SJSA1 (cell line): ENCODE results near the gene MICU2. TPM values are rescaled to one million over a fixed set of nuclear protein-coding genes. Genes with fewer than 3 reads are reported as not detected.
"Not testable (repeated sequence)": the region's sequence is repeated elsewhere in the genome, so short reads cannot be mapped to it uniquely, and the experiment has no call there.

Experiments used
- DNase-seq, 2 experiments: peaks; one replicate each; pipeline ENCODE4 v3.0.0-alpha.2; 2015 to 2020; ENCODE audit warnings: low spot score in 2 of 2, low read depth in 1 of 2
- H3K27ac ChIP-seq: fragments of 250-450 bp; sonication (Bioruptor Pico); 2 replicates; pipeline ENCODE4 v1.5.1; 2020; ENCODE audit warnings: mild to moderate bottlenecking, moderate library complexity
- H3K27me3 ChIP-seq: fragments of 250-450 bp; sonication (Bioruptor Pico); replicated peaks from 2 replicates; pipeline ENCODE4 v1.5.1; 2020; ENCODE audit warnings: mild to moderate bottlenecking, moderate library complexity
- H3K36me3 ChIP-seq: fragments of 250-450 bp; sonication (Bioruptor Pico); 2 replicates; pipeline ENCODE4 v1.5.1; 2020; ENCODE audit warnings: mild to moderate bottlenecking
- H3K4me1 ChIP-seq: fragments of 250-450 bp; sonication (Bioruptor Pico); replicated peaks from 2 replicates; pipeline ENCODE4 v1.6.1; 2021; ENCODE audit warnings: mild to moderate bottlenecking
- H3K4me3 ChIP-seq: fragments of 250-450 bp; sonication (Bioruptor Pico); 2 replicates; pipeline ENCODE4 v1.5.1; 2020; ENCODE audit warnings: mild to moderate bottlenecking
- H3K9me3 ChIP-seq: fragments of 250-450 bp; sonication (Bioruptor Pico); replicated peaks from 2 replicates; pipeline ENCODE4 v1.5.1; 2020; ENCODE audit warnings: mild to moderate bottlenecking
- total RNA-seq: library from RNA; depleted of rRNA; stranded (reverse); fragments of >200 nt; shearing (Covaris generic); gene quantifications from 2 replicates; pipeline ENCODE4 v1.2.3, GENCODE V29; 2014

The MICU2 gene
- total RNA-seq, 1 experiment from 2014 or later = 69.7 TPM

DNA sequence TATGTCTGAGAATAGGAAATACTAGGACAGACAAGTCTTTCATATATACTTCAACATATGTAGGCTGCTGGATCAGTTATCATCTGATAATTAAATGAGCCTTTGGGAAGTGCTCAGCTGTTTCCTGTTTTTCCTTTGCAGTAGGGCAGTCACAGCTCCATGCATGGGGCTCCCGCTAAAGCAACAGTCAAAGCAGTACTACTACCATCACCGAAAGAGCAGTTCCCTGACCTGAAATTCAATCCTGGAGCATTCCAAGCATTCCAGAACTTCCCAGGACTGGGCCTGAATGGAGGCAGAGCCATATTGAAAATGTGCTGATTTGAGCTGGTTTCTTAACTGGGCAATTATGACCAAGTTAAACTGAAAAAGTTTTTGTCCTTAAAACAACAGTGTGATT, 20.5 kb downstream of the MICU2 start:
- DNase-seq = peak in 1 of 2 experiments; percentile 35
- Histone ChIP-seq H3K27ac (peak overlapping the region; percentile 11; the same call in 1 of the 2 replicates), H3K4me3 (no peak overlapping the region), H3K9me3 (no peaks in the 10 kb centered on the region), H3K36me3 (no peaks in the 10 kb centered on the region), H3K27me3 (no peaks in the 10 kb centered on the region), H3K4me1 (peaks cover 20% of the 10 kb centered on the region)

DNA sequence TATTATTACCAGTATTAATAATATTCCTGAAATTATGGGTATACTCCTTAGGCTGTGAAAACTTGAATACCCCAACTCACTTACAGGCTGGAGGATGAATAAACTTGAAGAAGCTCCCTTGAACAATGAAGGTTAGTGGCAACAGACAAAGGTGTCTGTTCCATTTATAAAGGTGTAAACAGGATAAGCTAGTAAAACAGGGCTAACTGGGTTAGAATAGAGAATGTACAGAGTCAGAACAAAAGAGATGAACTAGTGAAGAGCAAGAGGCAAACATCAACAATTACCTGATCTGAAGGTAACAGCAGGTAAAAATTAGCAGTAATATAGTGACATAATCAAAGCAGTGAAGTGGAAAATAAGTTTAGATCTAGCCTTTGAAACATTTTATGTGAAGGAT, 23.2 kb downstream of the MICU2 start:
- H3K36me3 ChIP-seq = no peaks in the 10 kb centered on the region
- no peak for DNase-seq

DNA sequence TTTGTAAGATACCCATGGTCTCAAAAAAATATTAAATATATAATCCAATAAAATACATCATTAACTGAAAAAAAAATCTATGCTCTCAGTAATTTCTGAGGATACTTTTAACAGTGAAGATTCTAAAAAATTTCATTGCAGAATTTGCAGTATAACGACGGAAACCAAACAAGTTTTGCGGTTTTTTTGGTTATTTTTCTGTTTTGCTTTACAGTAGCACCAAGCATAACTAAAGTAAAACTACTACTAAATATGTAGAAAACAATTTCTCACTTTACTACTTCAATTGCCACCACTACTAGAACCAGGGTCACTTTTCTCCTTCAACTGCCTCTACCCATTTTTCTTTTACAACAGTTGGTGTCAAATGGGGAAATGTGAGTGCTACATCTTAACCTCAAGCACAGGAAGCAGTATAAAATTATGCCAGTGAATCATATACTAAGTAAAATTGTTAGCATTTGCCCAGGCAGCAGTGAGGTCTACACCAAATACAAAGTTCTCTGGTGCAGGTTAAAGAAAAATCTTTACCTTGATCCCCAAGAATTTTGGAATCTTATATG, 24.1 kb downstream of the MICU2 start:
- no peak overlapping the region for H3K4me3 ChIP-seq
- H3K27me3 ChIP-seq = no peaks in the 10 kb centered on the region
- no peak for DNase-seq
- H3K27ac ChIP-seq = no peak overlapping the region
- H3K4me1 ChIP-seq = peaks cover 8% of the 10 kb centered on the region
- H3K9me3 ChIP-seq = no peaks in the 10 kb centered on the region
- H3K36me3 ChIP-seq = no peaks in the 10 kb centered on the region

More for the DNA sequence above, 23.2 kb downstream of the MICU2 start:
- H3K9me3 ChIP-seq = no peaks in the 10 kb centered on the region
- no peak overlapping the region for H3K4me3 ChIP-seq
- H3K27ac ChIP-seq = no peak overlapping the region
- H3K27me3 ChIP-seq = no peaks in the 10 kb centered on the region
- H3K4me1 ChIP-seq = peaks cover 8% of the 10 kb centered on the region

DNA sequence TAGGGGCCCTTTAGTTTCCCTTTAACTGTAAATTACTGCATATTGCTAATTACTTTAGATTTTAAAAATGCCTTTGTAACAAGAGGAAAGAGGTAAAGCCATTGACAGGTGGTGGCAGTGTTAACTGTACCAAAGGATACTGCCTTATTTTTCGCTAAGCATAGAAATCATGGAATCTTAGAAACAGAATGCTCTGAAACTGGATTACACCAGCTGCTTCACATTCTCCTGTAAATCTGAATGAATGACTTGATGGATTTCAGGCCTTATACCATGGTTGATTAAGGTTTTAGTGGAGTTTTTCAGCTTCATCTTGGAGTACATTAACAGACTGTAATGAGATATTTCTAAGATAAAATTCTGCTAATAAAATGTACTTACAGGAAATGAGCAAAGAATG, 25.2 kb downstream of the MICU2 start:
- H3K9me3 ChIP-seq = no peaks in the 10 kb centered on the region
- no peak overlapping the region for H3K4me3 ChIP-seq
- H3K36me3 ChIP-seq = no peaks in the 10 kb centered on the region
- H3K27me3 ChIP-seq = no peaks in the 10 kb centered on the region
- peaks cover 6% of the 10 kb centered on the region for H3K4me1 ChIP-seq
- no peak for DNase-seq
- no peak overlapping the region for H3K27ac ChIP-seq

DNA sequence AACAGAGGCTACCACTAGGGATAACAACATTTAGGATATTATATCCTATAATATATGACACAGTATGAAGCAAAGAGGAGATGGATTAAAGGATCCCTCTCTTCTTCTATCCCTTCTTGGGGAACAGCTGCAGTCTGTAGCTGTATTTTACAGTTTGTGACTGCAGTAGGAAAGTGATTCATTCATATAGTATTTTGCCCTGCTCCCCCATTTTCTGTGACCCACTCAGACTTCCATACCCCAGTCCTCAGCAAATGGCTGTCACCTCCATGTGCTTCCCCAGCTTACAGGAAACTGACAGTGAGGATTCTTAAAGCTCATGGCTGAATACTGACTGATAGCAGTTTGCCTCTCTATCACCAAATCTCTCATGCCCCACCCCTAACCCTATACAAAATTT, 27.5 kb downstream of the MICU2 start:
- Histone ChIP-seq H3K27ac (no peak overlapping the region), H3K27me3 (no peaks in the 10 kb centered on the region)
- no peak for DNase-seq

DNA sequence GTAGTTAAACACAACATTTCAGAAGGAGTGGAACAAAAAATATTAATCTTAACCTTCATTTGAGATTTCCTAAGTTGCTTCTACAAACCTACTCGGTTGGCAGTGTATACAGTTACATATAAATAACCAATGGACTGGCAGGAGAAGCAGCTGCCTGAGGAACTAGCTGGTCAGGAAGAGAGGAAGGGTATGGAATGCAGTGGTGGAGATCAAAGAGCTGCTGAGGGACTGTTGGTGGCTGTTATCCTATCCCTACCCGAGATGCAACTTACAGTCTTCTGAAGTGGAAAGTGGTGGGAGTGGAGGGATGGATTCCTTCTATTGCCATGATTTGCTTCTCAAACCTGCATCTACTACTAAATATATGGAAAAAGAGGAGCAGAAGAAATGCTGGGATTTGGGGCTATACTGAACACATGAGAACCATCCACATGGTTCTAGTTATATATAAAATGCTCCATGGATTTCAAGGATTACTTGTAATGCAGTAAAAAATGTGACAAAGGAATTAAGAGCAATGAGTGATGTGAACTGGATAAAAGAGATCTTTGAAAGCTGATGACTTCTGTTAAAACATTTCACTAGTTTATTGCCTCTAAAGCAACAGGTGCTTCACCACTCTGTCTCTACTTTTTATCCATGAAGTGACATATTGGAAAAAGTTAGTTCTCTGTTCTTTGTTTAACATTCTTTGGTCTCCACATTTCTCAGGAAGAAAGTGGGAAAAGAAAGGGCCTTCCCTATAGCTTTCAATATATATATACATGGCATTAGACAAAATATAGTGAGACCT, 29.9 kb downstream of the MICU2 start:
- no peaks in the 10 kb centered on the region for H3K36me3 ChIP-seq
- H3K4me3 ChIP-seq = no peak overlapping the region
- no peaks in the 10 kb centered on the region for H3K9me3 ChIP-seq
- peaks cover 7% of the 10 kb centered on the region; the same call in 1 of the 2 replicates for H3K4me1 ChIP-seq
- DNase-seq = no peak
- H3K27me3 ChIP-seq = no peaks in the 10 kb centered on the region
- no peak overlapping the region for H3K27ac ChIP-seq

More for the DNA sequence above, 27.5 kb downstream of the MICU2 start:
- Histone ChIP-seq H3K9me3 (no peaks in the 10 kb centered on the region), H3K4me3 (no peak overlapping the region), H3K4me1 (peaks cover 7% of the 10 kb centered on the region; the same call in 1 of the 2 replicates), H3K36me3 (no peaks in the 10 kb centered on the region)

DNA sequence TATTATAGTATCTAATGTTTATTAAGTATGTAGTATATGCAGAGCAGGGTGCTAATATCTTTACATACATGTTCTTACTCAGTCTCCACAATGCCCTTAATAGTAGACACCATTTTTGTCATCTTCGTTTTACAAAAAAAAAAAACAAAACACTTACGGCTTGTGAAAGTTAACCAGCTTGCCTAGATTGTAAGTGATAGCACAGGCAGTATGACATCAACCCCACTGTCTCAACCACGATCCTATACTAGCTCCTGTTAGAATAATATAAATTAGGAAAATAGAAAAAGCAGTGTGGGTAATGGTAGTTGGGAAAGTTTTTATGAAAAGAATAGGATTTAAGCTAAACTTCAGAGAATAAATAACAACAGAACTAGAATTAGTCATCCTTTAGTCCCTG, 34.3 kb downstream of the MICU2 start:
- no peak for DNase-seq
- Histone ChIP-seq H3K4me3 (no peak overlapping the region), H3K27me3 (no peaks in the 10 kb centered on the region), H3K27ac (no peak overlapping the region), H3K9me3 (no peaks in the 10 kb centered on the region), H3K36me3 (peaks cover 10% of the 10 kb centered on the region), H3K4me1 (peaks cover 7% of the 10 kb centered on the region; the same call in 1 of the 2 replicates)

DNA sequence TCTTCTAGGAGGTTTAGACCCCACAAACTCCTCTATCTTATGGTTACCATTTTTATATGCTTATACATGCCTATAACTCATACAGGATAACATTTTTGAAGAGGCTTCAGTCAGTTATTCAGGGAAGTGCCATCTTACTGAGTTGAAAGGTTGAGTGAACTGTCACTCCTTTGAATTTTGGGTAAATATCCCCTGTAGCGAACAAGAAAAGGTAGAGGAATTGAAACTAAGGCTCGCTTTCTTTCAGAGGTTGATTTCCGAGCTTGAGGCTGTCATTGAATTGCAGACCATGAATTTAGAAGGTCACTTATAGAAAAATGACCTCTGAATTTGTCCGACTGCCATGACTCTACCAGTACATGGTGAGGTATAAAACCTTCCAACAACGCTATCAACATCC, 35.1 kb downstream of the MICU2 start:
- no peaks in the 10 kb centered on the region for H3K9me3 ChIP-seq
- DNase-seq = no peak
- no peak overlapping the region for H3K4me3 ChIP-seq
- no peaks in the 10 kb centered on the region for H3K27me3 ChIP-seq
- H3K27ac ChIP-seq = no peak overlapping the region
- H3K36me3 ChIP-seq = peaks cover 15% of the 10 kb centered on the region
- peaks cover 7% of the 10 kb centered on the region; the same call in 1 of the 2 replicates for H3K4me1 ChIP-seq

DNA sequence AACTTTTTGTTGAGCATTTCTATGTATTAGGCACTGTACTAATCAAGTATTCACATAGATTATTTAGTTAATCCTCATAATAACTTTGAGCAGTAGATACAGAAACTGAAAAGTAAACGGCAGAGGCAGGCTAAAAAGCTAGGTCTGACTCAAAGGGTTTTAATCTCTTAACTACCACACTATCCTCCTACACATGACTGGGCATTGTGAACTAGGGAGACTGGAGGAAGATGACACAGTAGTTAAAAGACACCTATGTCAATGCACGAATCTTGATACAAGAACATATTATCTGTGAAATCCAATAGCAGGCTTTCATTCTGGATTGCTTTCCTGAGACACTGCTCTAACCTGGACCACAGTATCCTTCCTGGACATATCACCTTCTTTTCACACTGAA, 36.3 kb downstream of the MICU2 start:
- Histone ChIP-seq H3K27me3 (no peaks in the 10 kb centered on the region), H3K36me3 (peaks cover 20% of the 10 kb centered on the region), H3K4me1 (peaks cover 7% of the 10 kb centered on the region; the same call in 1 of the 2 replicates), H3K9me3 (no peaks in the 10 kb centered on the region), H3K27ac (no peak overlapping the region), H3K4me3 (no peak overlapping the region)
- no peak for DNase-seq

DNA sequence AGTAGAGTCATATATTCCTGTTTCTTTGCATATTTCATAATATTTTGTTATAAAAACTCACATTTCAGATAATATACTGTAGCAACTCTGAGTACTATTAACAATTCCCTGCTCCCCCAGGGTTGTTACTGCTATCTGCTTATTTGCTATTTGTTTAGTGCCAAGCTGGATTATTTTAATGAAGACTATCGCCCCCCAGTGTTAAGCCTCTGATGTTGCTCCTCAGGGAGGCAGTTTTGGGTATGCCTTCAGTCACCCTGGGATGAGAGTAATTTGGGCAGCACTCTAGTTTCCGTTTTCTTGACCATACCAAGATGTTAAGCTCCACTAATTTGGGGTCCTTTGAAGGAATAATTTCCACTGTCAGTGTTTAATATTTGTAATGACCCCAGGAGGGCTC, 46.0 kb downstream of the MICU2 start:
- no peaks in the 10 kb centered on the region for H3K4me1 ChIP-seq
- H3K36me3 ChIP-seq = peaks cover 7% of the 10 kb centered on the region; the same call in 1 of the 2 replicates
- no peaks in the 10 kb centered on the region; the same call in 1 of the 2 replicates for H3K27me3 ChIP-seq
- no peaks in the 10 kb centered on the region for H3K9me3 ChIP-seq
- no peak overlapping the region for H3K4me3 ChIP-seq
- no peak overlapping the region for H3K27ac ChIP-seq
- DNase-seq = peak in 1 of 2 experiments; percentile 17

DNA sequence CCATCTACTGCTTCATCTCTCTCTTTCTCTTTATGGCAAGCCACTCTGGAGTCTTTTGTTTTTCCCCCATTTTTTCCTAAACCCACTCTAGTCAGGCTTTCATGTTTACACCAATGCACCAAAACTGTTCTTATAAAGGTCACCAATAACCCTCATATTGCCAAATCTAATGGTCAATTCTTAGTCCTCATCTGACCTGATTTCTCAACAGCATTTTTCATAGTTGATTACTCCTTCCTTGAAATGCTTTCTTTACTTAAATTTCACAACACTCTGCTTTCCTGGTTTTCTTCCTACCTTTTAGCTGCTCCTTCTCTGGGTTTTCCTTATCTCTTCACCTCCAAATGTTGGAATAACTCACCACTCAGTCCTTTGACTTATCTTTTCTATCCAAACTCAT, 47.9 kb downstream of the MICU2 start:
- no peak overlapping the region for H3K4me3 ChIP-seq
- H3K9me3 ChIP-seq = no peaks in the 10 kb centered on the region
- H3K36me3 ChIP-seq = peaks cover 3% of the 10 kb centered on the region; the same call in 1 of the 2 replicates
- H3K4me1 ChIP-seq = no peaks in the 10 kb centered on the region
- no peak for DNase-seq
- H3K27me3 ChIP-seq = no peaks in the 10 kb centered on the region; the same call in 1 of the 2 replicates
- H3K27ac ChIP-seq = no peak overlapping the region

DNA sequence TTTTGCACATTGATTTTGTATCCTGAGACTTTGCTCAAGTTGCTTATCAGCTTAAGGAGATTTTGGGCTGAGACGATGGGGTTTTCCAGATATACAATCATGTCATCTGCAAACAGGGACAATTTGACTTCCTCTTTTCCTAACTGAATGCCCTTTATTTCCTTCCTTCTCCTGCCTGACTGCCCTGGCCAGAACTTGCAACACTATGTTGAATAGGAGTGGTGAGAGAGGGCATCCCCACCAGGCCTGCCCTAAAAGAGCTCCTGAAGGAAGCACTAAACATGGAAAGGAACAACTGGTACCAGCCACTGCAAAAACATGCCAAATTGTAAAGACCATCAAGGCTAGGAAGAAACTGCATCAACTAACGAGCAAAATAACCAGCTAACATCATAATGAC, 50.7 kb downstream of the MICU2 start:
- not testable (repeated sequence) for H3K27me3 ChIP-seq, H3K4me3 ChIP-seq, H3K4me1 ChIP-seq, H3K9me3 ChIP-seq, H3K27ac ChIP-seq, H3K36me3 ChIP-seq, DNase-seq

DNA sequence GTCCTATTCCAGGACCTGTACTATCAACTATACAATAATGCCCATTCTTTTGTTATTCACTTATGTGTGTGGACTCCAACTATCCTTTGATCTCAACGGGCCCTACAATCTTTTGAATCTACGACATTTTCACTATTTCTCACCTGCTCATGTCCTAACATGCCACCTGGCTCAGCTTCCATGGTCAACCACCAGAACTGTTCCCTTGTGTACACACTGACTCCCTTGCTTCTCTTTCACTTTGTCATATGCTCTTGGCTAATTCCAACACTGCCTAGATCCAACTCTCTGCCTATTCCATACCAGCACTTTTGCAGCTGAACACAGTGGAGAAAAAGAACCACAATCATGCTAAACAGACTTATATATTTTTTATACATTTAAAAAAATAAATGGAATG, 53.1 kb downstream of the MICU2 start:
- H3K4me1 ChIP-seq = no peaks in the 10 kb centered on the region
- H3K4me3 ChIP-seq = no peak overlapping the region
- H3K27ac ChIP-seq = no peak overlapping the region
- no peaks in the 10 kb centered on the region for H3K36me3 ChIP-seq
- H3K27me3 ChIP-seq = no peaks in the 10 kb centered on the region
- H3K9me3 ChIP-seq = no peaks in the 10 kb centered on the region
- no peak for DNase-seq

DNA sequence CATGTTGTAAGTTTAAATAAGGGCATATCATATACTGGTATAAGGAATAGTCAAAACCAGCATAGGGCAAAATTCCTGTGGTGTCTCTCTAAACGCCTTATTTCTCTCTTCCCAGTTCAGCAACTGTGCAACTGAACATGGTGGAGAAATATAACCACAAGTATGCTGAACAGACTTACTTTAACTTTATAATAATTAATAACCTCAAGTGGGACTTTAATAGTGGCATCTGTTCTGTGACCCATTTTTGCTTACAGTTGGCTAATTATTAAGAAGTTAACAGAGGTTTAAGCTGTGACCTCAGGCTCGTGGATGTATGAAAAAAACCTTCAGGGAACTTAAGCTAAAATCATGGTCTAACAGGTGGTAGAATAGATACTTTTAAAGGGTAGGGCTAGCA, 54.3 kb downstream of the MICU2 start:
- Histone ChIP-seq H3K4me1 (no peaks in the 10 kb centered on the region), H3K9me3 (no peaks in the 10 kb centered on the region), H3K27ac (no peak overlapping the region), H3K4me3 (no peak overlapping the region), H3K27me3 (no peaks in the 10 kb centered on the region), H3K36me3 (0 out of 2 replicates have a peak, but pooled peaks cover 5% of the 10 kb centered on the region)
- no peak for DNase-seq
